IPS-20b (cell line): Measurements from ENCODE around the gene NLK.

Source experiments
- H3K27ac ChIP-seq: one replicate; pipeline ENCODE4 v1.5.1; 2013; ENCODE audit warnings: low read length
- H3K27me3 ChIP-seq: 2 replicates; pipeline ENCODE4 v1.6.1; 2013; ENCODE audit warnings: mild to moderate bottlenecking, low read length, inconsistent platforms; ENCODE audit not compliant: insufficient read depth
- H3K36me3 ChIP-seq: 2 replicates; pipeline ENCODE4 v1.6.1; 2013; ENCODE audit warnings: low read depth, mild to moderate bottlenecking, inconsistent platforms, low read length, moderate library complexity; ENCODE audit not compliant: insufficient read depth
- H3K4me1 ChIP-seq: 2 replicates; pipeline ENCODE4 v1.6.1; 2013; ENCODE audit warnings: mild to moderate bottlenecking, control low read depth, inconsistent platforms, low read length, moderate library complexity; ENCODE audit not compliant: insufficient read depth
- H3K4me3 ChIP-seq: 2 replicates; pipeline ENCODE4 v1.5.1; 2013; ENCODE audit warnings: mild to moderate bottlenecking, low read length, inconsistent platforms
- H3K9ac ChIP-seq: 2 replicates; pipeline ENCODE4 v1.6.1; 2013; ENCODE audit warnings: low read depth, mild to moderate bottlenecking, inconsistent platforms, low read length, moderate library complexity
- H3K9me3 ChIP-seq: 2 replicates; pipeline ENCODE4 v1.6.1; 2013; ENCODE audit warnings: mild to moderate bottlenecking, low read depth, low read length, inconsistent platforms; ENCODE audit not compliant: insufficient read depth

Gene NLK

GRCh38 chr17:28118362-28118761 is 75.9 kb downstream of the NLK start:
- Histone ChIP-seq H3K27me3 (no peaks in the 10 kb centered on the region), H3K9me3 (no peaks in the 10 kb centered on the region), H3K4me3 (no peak overlapping the region), H3K27ac (no peak overlapping the region), H3K4me1 (peaks cover 37% of the 10 kb centered on the region), H3K9ac (no peak overlapping the region), H3K36me3 (peaks cover 13% of the 10 kb centered on the region; the same call in 1 of the 2 replicates)

GRCh38 chr17:28119046-28119445 is 76.6 kb downstream of the NLK start:
- Histone ChIP-seq H3K36me3 (peaks cover 18% of the 10 kb centered on the region; the same call in 1 of the 2 replicates), H3K9ac (no peak overlapping the region), H3K9me3 (no peaks in the 10 kb centered on the region), H3K27me3 (no peaks in the 10 kb centered on the region), H3K27ac (no peak overlapping the region), H3K4me3 (no peak overlapping the region), H3K4me1 (peaks cover 31% of the 10 kb centered on the region)

- Histone ChIP-seq H3K36me3 (peaks cover 23% of the 10 kb centered on the region; the same call in 1 of the 2 replicates), H3K27me3 (no peaks in the 10 kb centered on the region), H3K9me3 (no peaks in the 10 kb centered on the region), H3K4me3 (no peak overlapping the region), H3K4me1 (peaks cover 29% of the 10 kb centered on the region), H3K27ac (no peak overlapping the region), H3K9ac (no peak overlapping the region)
Measured at GRCh38 chr17:28119560-28119959, 77.1 kb downstream of the NLK start.

GRCh38 chr17:28120766-28121165 is 78.3 kb downstream of the NLK start:
- Histone ChIP-seq H3K27me3 (no peaks in the 10 kb centered on the region), H3K4me3 (no peak overlapping the region), H3K36me3 (peaks cover 31% of the 10 kb centered on the region; the same call in 1 of the 2 replicates), H3K27ac (no peak overlapping the region), H3K9ac (no peak overlapping the region), H3K4me1 (peaks cover 19% of the 10 kb centered on the region), H3K9me3 (no peaks in the 10 kb centered on the region)

- Histone ChIP-seq H3K27me3 (no peaks in the 10 kb centered on the region), H3K4me3 (no peak overlapping the region), H3K9me3 (no peaks in the 10 kb centered on the region), H3K4me1 (no peaks in the 10 kb centered on the region), H3K9ac (no peak overlapping the region), H3K27ac (no peak overlapping the region), H3K36me3 (peaks cover 45% of the 10 kb centered on the region; the same call in 1 of the 2 replicates)
Measured at GRCh38 chr17:28124962-28125361, 82.5 kb downstream of the NLK start.

- Histone ChIP-seq H3K9me3 (no peaks in the 10 kb centered on the region), H3K9ac (no peak overlapping the region), H3K36me3 (peaks cover 45% of the 10 kb centered on the region; the same call in 1 of the 2 replicates), H3K27ac (no peak overlapping the region), H3K27me3 (no peaks in the 10 kb centered on the region), H3K4me3 (no peak overlapping the region), H3K4me1 (no peaks in the 10 kb centered on the region)
Measured at GRCh38 chr17:28125526-28126378, 83.3 kb downstream of the NLK start.

GRCh38 chr17:28127196-28127595 is 84.7 kb downstream of the NLK start:
- H3K9ac ChIP-seq: no peak overlapping the region

GRCh38 chr17:28128779-28129178 is 86.3 kb downstream of the NLK start:
- Histone ChIP-seq H3K9me3 (no peaks in the 10 kb centered on the region), H3K27me3 (no peaks in the 10 kb centered on the region), H3K9ac (no peak overlapping the region), H3K36me3 (peaks cover 43% of the 10 kb centered on the region), H3K4me1 (no peaks in the 10 kb centered on the region), H3K4me3 (no peak overlapping the region), H3K27ac (no peak overlapping the region)

More at GRCh38 chr17:28127196-28127595, 84.7 kb downstream of the NLK start:
- H3K4me3 ChIP-seq: no peak overlapping the region
- H3K27ac ChIP-seq: no peak overlapping the region
- H3K36me3 ChIP-seq: peaks cover 43% of the 10 kb centered on the region; the same call in 1 of the 2 replicates
- no peaks in the 10 kb centered on the region for H3K27me3 ChIP-seq
- no peaks in the 10 kb centered on the region for H3K9me3 ChIP-seq
- H3K4me1 ChIP-seq: no peaks in the 10 kb centered on the region

- no peaks in the 10 kb centered on the region for H3K9me3 ChIP-seq
- no peak overlapping the region for H3K9ac ChIP-seq
- H3K36me3 ChIP-seq: peaks cover 28% of the 10 kb centered on the region
- no peaks in the 10 kb centered on the region for H3K4me1 ChIP-seq
- H3K27me3 ChIP-seq: no peaks in the 10 kb centered on the region
- no peak overlapping the region for H3K4me3 ChIP-seq
- H3K27ac ChIP-seq: no peak overlapping the region
Measured at GRCh38 chr17:28130472-28130871, 88.0 kb downstream of the NLK start.

GRCh38 chr17:28131599-28131998 is 89.1 kb downstream of the NLK start:
- H3K9me3 ChIP-seq: no peaks in the 10 kb centered on the region
- H3K4me1 ChIP-seq: no peaks in the 10 kb centered on the region
- H3K4me3 ChIP-seq: no peak overlapping the region
- no peak overlapping the region for H3K9ac ChIP-seq
- H3K27me3 ChIP-seq: no peaks in the 10 kb centered on the region
- H3K36me3 ChIP-seq: peaks cover 20% of the 10 kb centered on the region
- H3K27ac ChIP-seq: no peak overlapping the region

- Histone ChIP-seq H3K9me3 (no peaks in the 10 kb centered on the region), H3K36me3 (peaks cover 17% of the 10 kb centered on the region), H3K9ac (no peak overlapping the region), H3K27ac (no peak overlapping the region), H3K4me1 (no peaks in the 10 kb centered on the region), H3K4me3 (no peak overlapping the region), H3K27me3 (no peaks in the 10 kb centered on the region)
Measured at GRCh38 chr17:28133562-28133970, 91.1 kb downstream of the NLK start.

GRCh38 chr17:28136923-28137322 is 94.4 kb downstream of the NLK start:
- Histone ChIP-seq H3K4me1 (no peaks in the 10 kb centered on the region), H3K9ac (no peak overlapping the region), H3K27ac (no peak overlapping the region), H3K36me3 (peaks cover 13% of the 10 kb centered on the region), H3K4me3 (no peak overlapping the region), H3K27me3 (no peaks in the 10 kb centered on the region), H3K9me3 (no peaks in the 10 kb centered on the region)
